Neutrophil (primary cell): ENCODE measurements around the gene UQCR10.

Experiments used
- H3K27ac ChIP-seq: fragments of 200-600 bp; sonication (generic); 2 replicates; pipeline ENCODE4 v1.5.1; 2016; ENCODE audit warnings: mild to moderate bottlenecking, moderate library complexity
- H3K27me3 ChIP-seq: fragments of 200-600 bp; sonication (generic); 2 replicates; pipeline ENCODE4 v1.6.0; 2016; ENCODE audit warnings: mild to moderate bottlenecking
- H3K36me3 ChIP-seq: fragments of 200-600 bp; sonication (generic); 2 replicates; pipeline ENCODE4 v1.5.1; 2017
- H3K4me1 ChIP-seq, 2 experiments: fragments of 200-600 bp in 1 of 2; sonication (generic) in 1 of 2; 1 replicate in 1 of 2; 2 replicates in 1 of 2; pipeline versions ENCODE4 v1.5.1 to v1.6.1; 2013 to 2016; ENCODE audit warnings: low read depth in 1 of 2, low read length in 1 of 2, mild to moderate bottlenecking in 1 of 2, moderate library complexity in 1 of 2; ENCODE audit not compliant: control insufficient read depth in 1 of 2, insufficient read depth in 1 of 2
- H3K4me3 ChIP-seq, 2 experiments: fragments of 200-600 bp in 1 of 2; sonication (generic) in 1 of 2; 1 replicate in 1 of 2; 2 replicates in 1 of 2; pipeline ENCODE4 v1.5.1; 2013 to 2016; ENCODE audit warnings: low read depth in 1 of 2, low read length in 1 of 2, mild to moderate bottlenecking in 1 of 2, moderate library complexity in 1 of 2
- H3K9me3 ChIP-seq: fragments of 200-600 bp; sonication (generic); 2 replicates; pipeline ENCODE4 v1.5.1; 2016
- CTCF ChIP-seq: fragments of 200-600 bp; sonication (generic); IDR thresholded peaks from 2 replicates; pipeline ENCODE4 v1.5.1; 2016; ENCODE audit warnings: antibody characterized with exemption

The UQCR10 gene

DNA sequence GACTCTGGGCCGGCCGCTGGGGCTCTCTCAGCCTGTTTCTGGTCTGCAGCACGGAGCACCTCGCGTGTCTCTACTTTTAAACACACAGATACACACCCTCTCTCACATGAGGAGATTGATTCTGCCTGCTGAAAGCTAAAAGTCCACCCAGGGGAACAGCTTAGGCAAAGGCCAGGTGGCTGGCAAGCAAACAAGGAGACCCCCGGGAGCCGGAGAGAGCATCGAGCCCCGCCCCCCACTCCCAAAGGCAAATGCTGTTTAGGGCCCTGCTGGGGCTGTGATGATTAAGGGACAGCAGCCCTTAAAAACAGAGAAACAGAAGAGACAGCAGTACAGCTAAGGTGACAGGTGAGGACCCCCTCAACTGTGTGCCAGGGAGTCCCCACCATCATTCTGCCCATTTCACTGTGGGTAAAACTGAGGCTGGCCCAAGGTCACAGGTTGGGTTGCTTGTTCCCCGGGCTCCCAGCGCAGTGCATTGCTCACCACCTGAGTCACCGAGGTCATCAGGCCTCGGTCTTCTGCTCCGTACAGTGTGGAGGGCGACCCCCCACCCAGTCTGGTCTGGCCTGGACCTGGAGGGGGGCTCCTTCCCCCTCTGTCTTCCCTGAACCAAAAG lies 40.5 kb upstream of the UQCR10 start:
- Histone ChIP-seq H3K27me3 (peaks cover 59% of the 10 kb centered on the region), H3K4me3 (no peak overlapping the region), H3K9me3 (no peaks in the 10 kb centered on the region), H3K36me3 (peaks cover 27% of the 10 kb centered on the region), H3K27ac (no peak overlapping the region), H3K4me1 (no peaks in the 10 kb centered on the region)
- no peak for TF ChIP-seq CTCF

GRCh38 chr22:29727131-29727523 lies 40.0 kb upstream of the UQCR10 start:
- no peaks in the 10 kb centered on the region for H3K9me3 ChIP-seq
- no peak overlapping the region for H3K4me3 ChIP-seq
- peaks cover 54% of the 10 kb centered on the region for H3K27me3 ChIP-seq
- no peak overlapping the region for H3K27ac ChIP-seq
- no peaks in the 10 kb centered on the region for H3K4me1 ChIP-seq
- H3K36me3 ChIP-seq, result peaks cover 31% of the 10 kb centered on the region
- no peak for TF ChIP-seq CTCF

GRCh38 chr22:29729161-29729560 lies 38.0 kb upstream of the UQCR10 start:
- peaks cover 47% of the 10 kb centered on the region for H3K36me3 ChIP-seq
- H3K27ac ChIP-seq, result no peak overlapping the region
- no peak for TF ChIP-seq CTCF
- H3K4me3 ChIP-seq, result no peak overlapping the region
- no peaks in the 10 kb centered on the region for H3K4me1 ChIP-seq
- peaks cover 38% of the 10 kb centered on the region for H3K27me3 ChIP-seq
- no peaks in the 10 kb centered on the region for H3K9me3 ChIP-seq

DNA sequence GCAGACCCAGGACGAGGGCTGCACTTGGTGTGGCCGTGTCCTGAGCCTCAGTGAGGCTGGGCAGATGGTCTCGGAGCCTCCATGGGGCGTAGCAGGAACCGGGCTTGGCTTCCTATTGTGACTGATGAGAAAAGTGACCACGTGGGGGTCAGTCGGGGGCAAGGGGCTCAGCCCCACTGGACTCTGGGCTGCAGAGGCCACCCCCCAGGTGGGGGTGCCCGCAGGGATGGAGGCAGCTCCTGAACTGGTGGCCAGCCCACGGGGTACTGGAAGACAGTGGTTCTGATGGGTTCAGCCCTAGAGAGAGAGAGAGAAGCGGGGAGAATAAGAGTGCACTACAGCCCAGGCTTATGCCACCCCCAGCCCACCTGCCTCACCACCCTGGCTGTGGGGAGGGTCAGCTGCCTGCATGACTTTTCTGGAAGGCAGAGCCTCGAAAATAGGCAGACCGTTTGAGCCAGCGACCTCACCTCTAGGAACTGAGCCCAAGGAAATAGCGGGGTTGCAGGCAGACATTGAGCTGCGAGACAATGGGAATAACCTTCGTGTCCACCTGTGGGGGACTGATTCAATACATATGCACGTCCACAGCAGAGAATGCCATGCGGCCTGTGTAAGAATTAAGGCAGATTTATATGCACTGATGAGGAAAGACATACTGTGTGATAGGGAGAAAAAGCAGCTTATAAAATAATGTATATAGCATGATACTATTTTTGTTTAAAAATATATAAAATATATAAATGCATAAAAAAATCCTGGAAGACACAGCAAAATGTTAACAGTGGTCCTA lies 35.9 kb upstream of the UQCR10 start:
- H3K4me3 ChIP-seq, result no peak overlapping the region
- no peaks in the 10 kb centered on the region for H3K9me3 ChIP-seq
- no peak for TF ChIP-seq CTCF
- peaks cover 66% of the 10 kb centered on the region for H3K36me3 ChIP-seq
- H3K27ac ChIP-seq, result no peak overlapping the region
- H3K4me1 ChIP-seq, result no peaks in the 10 kb centered on the region
- peaks cover 20% of the 10 kb centered on the region for H3K27me3 ChIP-seq

- peaks cover 75% of the 10 kb centered on the region for H3K36me3 ChIP-seq
- H3K4me1 ChIP-seq, result no peaks in the 10 kb centered on the region
- H3K27ac ChIP-seq, result no peak overlapping the region
- H3K27me3 ChIP-seq, result peaks cover 7% of the 10 kb centered on the region
- no peak overlapping the region for H3K4me3 ChIP-seq
- no peaks in the 10 kb centered on the region for H3K9me3 ChIP-seq
- no peak for TF ChIP-seq CTCF
These were observed 34.3 kb upstream of the UQCR10 start for GRCh38 chr22:29732883-29733282.
